Thyroid gland (tissue), 4 donors: ENCODE data around the gene ZNF683. TPM values are rescaled to one million over a fixed set of nuclear protein-coding genes. Genes with fewer than 3 reads are reported as not detected.
A peak's percentile ranks its signal among the peaks of the same experiment; 100 is the strongest.
"Not testable (repeated sequence)": the region's sequence is repeated elsewhere in the genome, so short reads cannot be mapped to it uniquely, and the experiment has no call there.

Experiments
- DNase-seq, 2 donors: peaks; one replicate each; pipeline ENCODE4 v3.0.0-alpha.2; 2019
- H3K27ac ChIP-seq, 3 donors: fragments of 200-600 bp; sonication (generic); 1 replicate in 2 of 3; 2 replicates in 1 of 3; pipeline ENCODE4 v1.5.1; 2016 to 2019; ENCODE audit warnings: mild to moderate bottlenecking in 1 of 3, moderate library complexity in 1 of 3
- H3K27me3 ChIP-seq: fragments of 200-600 bp; sonication (generic); one replicate; pipeline ENCODE4 v1.5.1; 2019
- H3K36me3 ChIP-seq, 2 donors: fragments of 200-600 bp; sonication (generic); one replicate each; pipeline ENCODE4 v1.5.1; 2016 to 2019
- H3K4me1 ChIP-seq, 2 donors: fragments of 200-600 bp; sonication (generic); one replicate each; pipeline ENCODE4 v1.5.1; 2017 to 2019
- H3K4me3 ChIP-seq, 3 donors: fragments of 200-600 bp; sonication (generic); replicated peaks in 1 of 3; 1 replicate in 2 of 3; 2 replicates in 1 of 3; pipeline ENCODE4 v1.5.1; 2016; ENCODE audit warnings: mild to moderate bottlenecking in 1 of 3
- H3K9me3 ChIP-seq: fragments of 200-600 bp; sonication (generic); one replicate; pipeline ENCODE4 v1.5.1; 2017
- CTCF ChIP-seq, 6 experiments: fragments of 200-600 bp in 3 of 6; fragments of 450-650 bp in 3 of 6; sonication (generic) in 3 of 6; IDR thresholded peaks; one replicate each; pipeline ENCODE4 v1.5.1; 2016 to 2019; ENCODE audit warnings: antibody characterized with exemption in 6 of 6, mild to moderate bottlenecking in 2 of 6, inconsistent platforms in 1 of 6, moderate library complexity in 1 of 6
- POLR2A ChIP-seq, 2 donors: fragments of 450-650 bp; IDR thresholded peaks; one replicate each; pipeline ENCODE4 v1.6.1; 2017; ENCODE audit warnings: antibody characterized with exemption in 2 of 2, mild to moderate bottlenecking in 2 of 2, moderate library complexity in 1 of 2
- WGBS, 2 donors: methylation state at CpG; one replicate each; pipeline ENCODE4 v1.1.5; 2017; 5-methylcytosine and 5-hydroxymethylcytosine counted together
- intact Hi-C: fragments of 100-400 bp; cut with DNase I; formaldehyde crosslinking; loops from one replicate; pipeline ENCODE4 v1.15.1; 2023
- total RNA-seq, 4 donors: library from RNA; depleted of rRNA; stranded (reverse); fragments of >200 nt; gene quantifications; one replicate each; pipeline ENCODE4 v1.2.3, GENCODE V29; 2016

The ZNF683 gene
- total RNA-seq, 4 donors from 2014 or later, result 0.59 TPM; not detected in 3

GRCh38 chr1:26387447-26387846 is 14.9 kb upstream of the ZNF683 start:
- 76 to 85% methylated on average over 7 of the region's 7 CpGs for WGBS, 2 donors
- H3K4me3 ChIP-seq, result no peak overlapping the region
- no peaks in the 10 kb centered on the region for H3K27me3 ChIP-seq

GRCh38 chr1:26385063-26385462 is 12.5 kb upstream of the ZNF683 start:
- H3K9me3 ChIP-seq, DNase-seq, H3K27ac ChIP-seq, H3K36me3 ChIP-seq, H3K4me1 ChIP-seq, intact Hi-C loops, H3K4me3 ChIP-seq, H3K27me3 ChIP-seq: not testable (repeated sequence)
- 90 to 94% methylated on average over 3 of the region's 3 CpGs for WGBS, 2 donors

More at GRCh38 chr1:26387447-26387846, 14.9 kb upstream of the ZNF683 start:
- intact Hi-C loops, result no loop called here
- Histone ChIP-seq H3K27ac (no peak overlapping the region), H3K4me1 (no peaks in the 10 kb centered on the region), H3K9me3 (no peaks in the 10 kb centered on the region), H3K36me3 (no peaks in the 10 kb centered on the region)
- TF ChIP-seq CTCF (IDR thresholded peaks at IDR 0.05) (no peak), POLR2A (IDR thresholded peaks at IDR 0.05) (no peak)
- DNase-seq, result no peak

- Histone ChIP-seq H3K4me3 (no peak overlapping the region), H3K9me3 (no peaks in the 10 kb centered on the region), H3K27ac (no peak overlapping the region), H3K36me3 (no peaks in the 10 kb centered on the region), H3K4me1 (no peaks in the 10 kb centered on the region), H3K27me3 (no peaks in the 10 kb centered on the region)
- no peak for DNase-seq
- intact Hi-C loops, result no loop called here
- WGBS, 2 donors, result 83 to 85% methylated on average over 3 of the region's 3 CpGs
- TF ChIP-seq POLR2A (IDR thresholded peaks at IDR 0.05), result no peak
- no peak for TF ChIP-seq CTCF (IDR thresholded peaks at IDR 0.05)
These were observed 11.5 kb upstream of the ZNF683 start for GRCh38 chr1:26384076-26384475.

- H3K27ac ChIP-seq, result no peak overlapping the region
- TF ChIP-seq CTCF (IDR thresholded peaks at IDR 0.05), result no peak
- no peak for TF ChIP-seq POLR2A (IDR thresholded peaks at IDR 0.05)
- 83 to 95% methylated on average over 3 of the region's 3 CpGs for WGBS, 2 donors
- DNase-seq, result no peak
- no peaks in the 10 kb centered on the region for H3K4me1 ChIP-seq
- no peaks in the 10 kb centered on the region for H3K27me3 ChIP-seq
- H3K9me3 ChIP-seq, result no peaks in the 10 kb centered on the region
- H3K4me3 ChIP-seq, result no peak overlapping the region
- no peaks in the 10 kb centered on the region for H3K36me3 ChIP-seq
- intact Hi-C loops, result no loop called here
These were observed 6.3 kb upstream of the ZNF683 start for GRCh38 chr1:26378879-26379251.

GRCh38 chr1:26378088-26378878 is 5.7 kb upstream of the ZNF683 start:
- peak; percentile 5 to 8 for DNase-seq
- no peak overlapping the region for H3K4me3 ChIP-seq
- TF ChIP-seq POLR2A (IDR thresholded peaks at IDR 0.05), result no peak
- TF ChIP-seq CTCF (IDR thresholded peaks at IDR 0.05), result no peak
- H3K36me3 ChIP-seq, result no peaks in the 10 kb centered on the region
- no peaks in the 10 kb centered on the region for H3K27me3 ChIP-seq
- no peaks in the 10 kb centered on the region for H3K4me1 ChIP-seq
- intact Hi-C loops, result no loop called here
- WGBS, 2 donors, result 64 to 66% methylated on average over 5 of the region's 5 CpGs
- H3K27ac ChIP-seq, result no peak overlapping the region
- no peaks in the 10 kb centered on the region for H3K9me3 ChIP-seq
